ENCODE measurements around the gene PEAK1.
A peak's percentile ranks its signal among the peaks of the same experiment; 100 is the strongest.

Gene PEAK1

DNA sequence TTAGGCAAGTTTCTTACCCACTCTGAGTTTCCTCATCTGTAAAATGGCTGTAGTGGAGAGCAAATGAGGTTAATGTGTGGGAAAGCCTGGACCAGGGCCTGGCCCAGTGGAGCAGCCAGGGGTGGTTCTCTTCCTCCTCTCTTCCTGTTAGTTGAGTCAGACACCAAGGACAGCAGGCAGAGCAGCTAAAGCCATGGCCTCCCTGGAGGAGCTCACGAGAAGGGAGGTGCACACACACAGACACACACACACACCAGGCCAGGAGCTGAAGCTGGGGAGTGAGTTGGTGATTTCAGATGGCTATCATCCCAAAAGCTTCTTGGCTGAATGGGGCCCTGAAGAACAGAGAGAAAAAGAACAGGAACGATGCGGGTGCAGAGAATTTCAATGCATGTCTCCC lies 315.7 kb downstream of the PEAK1 start:
- peak; percentile 76 for DNase-seq (ENCODE audit: low read depth)
- H3K4me3 ChIP-seq (ENCODE audit: low read length) = no peak overlapping the region
- TF ChIP-seq, protein P1, sequence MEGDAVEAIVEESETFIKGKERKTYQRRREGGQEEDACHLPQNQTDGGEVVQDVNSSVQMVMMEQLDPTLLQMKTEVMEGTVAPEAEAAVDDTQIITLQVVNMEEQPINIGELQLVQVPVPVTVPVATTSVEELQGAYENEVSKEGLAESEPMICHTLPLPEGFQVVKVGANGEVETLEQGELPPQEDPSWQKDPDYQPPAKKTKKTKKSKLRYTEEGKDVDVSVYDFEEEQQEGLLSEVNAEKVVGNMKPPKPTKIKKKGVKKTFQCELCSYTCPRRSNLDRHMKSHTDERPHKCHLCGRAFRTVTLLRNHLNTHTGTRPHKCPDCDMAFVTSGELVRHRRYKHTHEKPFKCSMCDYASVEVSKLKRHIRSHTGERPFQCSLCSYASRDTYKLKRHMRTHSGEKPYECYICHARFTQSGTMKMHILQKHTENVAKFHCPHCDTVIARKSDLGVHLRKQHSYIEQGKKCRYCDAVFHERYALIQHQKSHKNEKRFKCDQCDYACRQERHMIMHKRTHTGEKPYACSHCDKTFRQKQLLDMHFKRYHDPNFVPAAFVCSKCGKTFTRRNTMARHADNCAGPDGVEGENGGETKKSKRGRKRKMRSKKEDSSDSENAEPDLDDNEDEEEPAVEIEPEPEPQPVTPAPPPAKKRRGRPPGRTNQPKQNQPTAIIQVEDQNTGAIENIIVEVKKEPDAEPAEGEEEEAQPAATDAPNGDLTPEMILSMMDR (conservative IDR thresholded peaks at IDR 0.05; ENCODE audit: low read length) = no peak

DNA sequence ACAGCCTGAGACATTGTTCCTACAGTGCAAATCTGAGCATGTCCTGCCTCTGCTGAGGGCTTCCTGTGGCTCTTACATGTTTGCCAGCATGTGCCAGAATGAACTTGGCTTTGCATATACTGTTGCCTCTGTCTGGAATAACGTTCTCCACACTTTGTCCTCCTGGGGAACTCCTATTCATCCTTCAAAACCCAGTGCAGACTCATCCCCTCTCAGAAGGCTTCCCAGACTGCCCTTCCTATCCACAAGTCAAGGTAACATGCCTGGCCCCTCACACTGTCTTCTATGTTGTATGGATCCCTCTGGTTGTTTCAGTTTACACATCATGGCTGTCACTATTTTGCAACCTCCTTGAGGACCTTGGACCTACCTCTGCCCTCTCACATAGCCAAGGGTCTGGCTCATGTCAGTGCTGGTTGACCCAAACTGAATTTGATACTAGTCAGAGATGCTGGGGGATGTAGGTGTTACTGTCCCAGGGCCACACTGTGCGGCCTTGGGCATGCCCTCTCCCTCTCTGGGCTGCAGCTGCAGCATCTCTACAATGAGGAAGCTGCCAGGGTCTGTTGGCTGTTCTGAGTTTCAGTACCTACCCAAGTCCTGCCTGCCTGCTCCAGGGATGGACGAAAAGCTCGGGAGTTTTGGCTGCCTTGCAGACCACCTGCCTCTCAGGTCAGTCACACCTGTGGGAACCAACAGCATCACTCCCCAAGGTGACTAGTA lies 320.0 kb downstream of the PEAK1 start:
- no peak overlapping the region for H3K4me3 ChIP-seq (ENCODE audit: low read length)
- DNase-seq (ENCODE audit: low read depth) = no peak
- TF ChIP-seq, protein P1 (conservative IDR thresholded peaks at IDR 0.05; ENCODE audit: low read length) = no peak

DNA sequence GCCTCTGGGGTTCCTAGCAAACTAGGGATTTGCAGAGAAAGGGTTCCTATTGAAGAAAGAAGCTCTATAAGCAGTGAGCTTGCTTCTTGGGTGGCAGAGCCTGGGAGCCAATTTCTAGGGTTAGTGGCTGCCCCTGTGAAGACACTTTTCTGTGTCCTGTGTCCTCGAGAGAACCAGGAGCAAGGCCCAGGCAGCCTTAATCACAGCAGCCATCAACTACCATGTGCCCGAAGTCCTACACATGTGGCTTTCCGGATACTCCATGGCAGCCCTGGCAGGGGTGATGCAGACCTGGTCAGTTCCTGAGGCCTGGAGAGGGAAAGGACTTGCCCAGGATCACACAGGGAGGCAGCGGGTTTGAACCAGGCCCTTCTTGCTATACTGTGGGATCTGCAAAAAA lies 321.3 kb downstream of the PEAK1 start:
- TF ChIP-seq, protein P1 (conservative IDR thresholded peaks at IDR 0.05; ENCODE audit: low read length) = no peak
- H3K4me3 ChIP-seq (ENCODE audit: low read length) = no peak overlapping the region
- no peak for DNase-seq (ENCODE audit: low read depth)

DNA sequence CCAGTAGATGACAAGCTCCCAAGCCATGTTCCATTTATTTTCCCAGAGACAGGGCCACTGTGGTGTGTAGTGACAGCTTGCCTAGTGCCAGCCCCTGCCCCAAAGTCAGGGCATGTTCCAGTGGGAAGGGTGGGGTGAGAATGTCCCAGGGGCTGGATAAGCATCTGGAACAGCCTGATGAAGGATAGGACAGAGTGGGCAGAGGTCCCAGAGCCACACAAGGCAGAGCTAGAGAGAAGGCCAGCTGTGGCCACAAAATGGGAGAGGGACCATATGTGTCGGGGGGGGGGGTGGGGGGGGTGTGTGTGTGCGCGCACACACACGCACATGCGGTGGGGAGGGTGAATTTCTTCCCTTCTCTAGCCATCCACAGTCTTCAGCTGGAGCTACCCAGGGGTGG lies 322.0 kb downstream of the PEAK1 start:
- TF ChIP-seq, protein P1 (conservative IDR thresholded peaks at IDR 0.05; ENCODE audit: low read length) = no peak
- no peak for DNase-seq (ENCODE audit: low read depth)
- H3K4me3 ChIP-seq (ENCODE audit: low read length) = no peak overlapping the region

DNA sequence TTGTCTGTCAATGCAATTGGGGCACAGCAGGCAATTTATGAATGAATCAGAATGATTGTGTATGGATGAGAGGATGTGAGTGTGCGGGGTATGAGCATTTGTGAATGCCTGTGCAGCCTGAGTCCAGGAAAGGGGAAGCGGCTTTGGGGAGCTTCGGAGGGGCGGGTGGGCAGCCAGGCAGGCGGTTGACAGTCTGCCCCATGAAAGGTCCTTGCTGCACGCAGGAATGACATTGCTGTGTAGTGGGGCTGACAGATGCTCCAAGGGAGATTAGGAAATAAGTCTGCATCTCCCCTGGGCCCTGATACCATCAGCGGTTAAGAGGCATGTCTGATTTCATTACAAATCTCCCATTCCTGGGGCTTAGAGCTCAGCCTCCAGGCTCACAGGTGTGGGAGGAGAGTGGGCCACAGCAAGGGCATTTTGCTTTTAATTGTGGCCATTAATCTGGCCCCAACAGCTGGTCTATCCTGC lies 322.6 kb downstream of the PEAK1 start:
- TF ChIP-seq, protein P1 (conservative IDR thresholded peaks at IDR 0.05; ENCODE audit: low read length) = no peak
- no peak for DNase-seq (ENCODE audit: low read depth)
- H3K4me3 ChIP-seq (ENCODE audit: low read length) = no peak overlapping the region

DNA sequence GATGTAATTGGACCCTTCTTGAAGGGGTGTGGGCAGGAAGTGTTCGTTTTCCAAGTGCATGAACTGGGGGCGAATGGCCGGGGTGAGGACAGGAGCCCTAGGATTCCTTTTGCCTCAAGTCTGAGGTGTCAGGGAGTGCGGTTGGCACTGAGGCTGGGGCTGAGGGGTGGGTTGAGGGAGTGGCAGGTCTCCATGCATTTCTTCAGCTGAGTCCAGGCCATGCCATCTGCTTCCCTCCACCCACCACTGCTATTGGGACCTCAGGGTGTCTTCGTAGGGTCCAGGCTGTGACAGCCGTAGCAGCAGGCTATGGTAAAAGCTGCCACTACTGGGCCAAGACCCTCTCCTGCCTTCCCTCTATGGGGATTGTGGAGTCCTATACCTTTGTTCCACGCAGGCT lies 323.4 kb downstream of the PEAK1 start:
- TF ChIP-seq, protein P1 (conservative IDR thresholded peaks at IDR 0.05; ENCODE audit: low read length) = no peak
- no peak for DNase-seq (ENCODE audit: low read depth)
- no peak overlapping the region for H3K4me3 ChIP-seq (ENCODE audit: low read length)

DNA sequence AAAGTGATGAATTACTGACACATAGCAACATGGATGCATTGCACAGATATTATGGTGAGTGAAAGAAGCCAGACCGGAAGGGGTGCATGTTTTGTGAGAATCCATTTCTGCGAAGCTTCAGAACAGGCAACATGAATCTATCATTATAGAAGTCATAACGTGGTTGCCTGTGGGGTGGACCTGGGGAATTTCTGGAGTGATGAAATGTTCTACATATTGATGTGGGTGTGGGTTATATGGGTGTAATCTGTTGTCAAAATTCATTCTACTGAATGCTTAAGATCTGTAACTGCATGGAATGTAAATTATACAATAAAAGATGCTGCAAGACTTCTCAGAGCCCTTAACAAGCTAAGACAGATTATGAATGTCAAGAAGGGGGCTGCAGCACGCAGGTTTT lies 323.8 kb downstream of the PEAK1 start:
- no peak for DNase-seq (ENCODE audit: low read depth)
- TF ChIP-seq, protein P1 (conservative IDR thresholded peaks at IDR 0.05; ENCODE audit: low read length) = no peak
- H3K4me3 ChIP-seq (ENCODE audit: low read length) = no peak overlapping the region

All from AG10803 (cell line).